H9 (cell line): ENCODE measurements around the gene MED20. TPM values are rescaled to one million over a fixed set of nuclear protein-coding genes. Genes with fewer than 3 reads are reported as not detected.
A peak's percentile ranks its signal among the peaks of the same experiment; 100 is the strongest.

Source experiments
- DNase-seq: peaks from one replicate; pipeline ENCODE4 v3.0.0-alpha.2; 2017
- H2AFZ ChIP-seq: one replicate; pipeline ENCODE4 v1.6.1; 2013; ENCODE audit warnings: mild to moderate bottlenecking, low read length, control low read depth, moderate library complexity
- H2AK5ac ChIP-seq: 2 replicates; pipeline ENCODE4 v1.6.1; 2013; ENCODE audit warnings: low read length, control low read depth, mixed read lengths; ENCODE audit not compliant: insufficient read length
- H2BK120ac ChIP-seq: one replicate; pipeline ENCODE4 v1.6.1; 2013; ENCODE audit warnings: low read depth, mild to moderate bottlenecking, low read length, control low read depth, inconsistent platforms; ENCODE audit not compliant: poor library complexity, severe bottlenecking
- H2BK12ac ChIP-seq: 2 replicates; pipeline ENCODE4 v1.6.1; 2013; ENCODE audit warnings: low read length, control low read depth, mixed read lengths, low read depth; ENCODE audit not compliant: insufficient read length
- H2BK15ac ChIP-seq: 2 replicates; pipeline ENCODE4 v1.6.1; 2013; ENCODE audit warnings: low read depth, low read length, control low read depth
- H2BK20ac ChIP-seq: one replicate; pipeline ENCODE4 v1.6.1; 2013; ENCODE audit warnings: low read depth, mild to moderate bottlenecking, low read length, control low read depth, inconsistent platforms; ENCODE audit not compliant: poor library complexity, severe bottlenecking
- H2BK5ac ChIP-seq: 2 replicates; pipeline ENCODE4 v1.6.1; 2013; ENCODE audit warnings: low read length, control low read depth, mixed read lengths; ENCODE audit not compliant: insufficient read length
- H3K14ac ChIP-seq: 2 replicates; pipeline ENCODE4 v1.6.1; 2013; ENCODE audit warnings: low read length, control low read depth; ENCODE audit not compliant: insufficient read depth
- H3K18ac ChIP-seq: 2 replicates; pipeline ENCODE4 v1.6.1; 2013; ENCODE audit warnings: low read depth, mild to moderate bottlenecking, mixed read lengths, low read length, control low read depth; ENCODE audit not compliant: insufficient read length
- H3K23ac ChIP-seq: 2 replicates; pipeline ENCODE4 v1.6.1; 2013; ENCODE audit warnings: low read length, control low read depth, mixed read lengths, low read depth; ENCODE audit not compliant: insufficient read length
- H3K23me2 ChIP-seq: 2 replicates; pipeline ENCODE4 v1.6.1; 2013; ENCODE audit warnings: low read depth, mild to moderate bottlenecking, mixed read lengths, low read length, control low read depth; ENCODE audit not compliant: insufficient read length, poor library complexity, severe bottlenecking
- H3K27ac ChIP-seq: 2 replicates; pipeline ENCODE4 v1.5.1; 2013; ENCODE audit warnings: low read length, control low read depth, mixed read lengths, low read depth; ENCODE audit not compliant: insufficient read length
- H3K27me3 ChIP-seq: 2 replicates; pipeline ENCODE4 v1.6.1; 2013; ENCODE audit warnings: low read length, control low read depth, inconsistent platforms; ENCODE audit not compliant: insufficient read depth
- H3K4ac ChIP-seq: 2 replicates; pipeline ENCODE4 v1.6.1; 2013; ENCODE audit warnings: low read depth, mild to moderate bottlenecking, control low read depth, inconsistent platforms, low read length, moderate library complexity
- H3K4me1 ChIP-seq: 2 replicates; pipeline ENCODE4 v1.6.1; 2013; ENCODE audit warnings: low read length, control low read depth, inconsistent platforms; ENCODE audit not compliant: insufficient read depth
- H3K4me2 ChIP-seq: 2 replicates; pipeline ENCODE4 v1.6.1; 2013; ENCODE audit warnings: low read length, control low read depth, mixed read lengths; ENCODE audit not compliant: insufficient read length, insufficient read depth
- H3K56ac ChIP-seq: 2 replicates; pipeline ENCODE4 v1.6.1; 2013; ENCODE audit warnings: low read depth, mild to moderate bottlenecking, mixed read lengths, low read length, control low read depth; ENCODE audit not compliant: insufficient read length
- H3K79me1 ChIP-seq: 2 replicates; pipeline ENCODE4 v1.6.1; 2013; ENCODE audit warnings: low read depth, mild to moderate bottlenecking, moderate library complexity, low read length, control low read depth, inconsistent platforms; ENCODE audit not compliant: insufficient read depth, poor library complexity, severe bottlenecking
- H3K79me2 ChIP-seq: 2 replicates; pipeline ENCODE4 v1.6.1; 2013; ENCODE audit warnings: low read length, control low read depth, inconsistent platforms; ENCODE audit not compliant: insufficient read depth
- H3K9ac ChIP-seq: 2 replicates; pipeline ENCODE4 v1.6.1; 2013; ENCODE audit warnings: low read length, control low read depth, mixed read lengths; ENCODE audit not compliant: insufficient read length; ENCODE audit errors: extremely low read depth
- H3K9me3 ChIP-seq: one replicate; pipeline ENCODE4 v1.6.1; 2013; ENCODE audit warnings: low read depth, low read length, inconsistent platforms; ENCODE audit not compliant: control insufficient read depth
- H3T11ph ChIP-seq: one replicate; pipeline ENCODE4 v1.6.1; 2013; ENCODE audit warnings: mild to moderate bottlenecking, low read length, control low read depth, inconsistent platforms
- H4K20me1 ChIP-seq: one replicate; pipeline ENCODE4 v1.6.1; 2013; ENCODE audit not compliant: control insufficient read depth, insufficient read length, insufficient read depth
- H4K5ac ChIP-seq: 2 replicates; pipeline ENCODE4 v1.6.1; 2013; ENCODE audit warnings: low read depth, mild to moderate bottlenecking, mixed read lengths, low read length, control low read depth; ENCODE audit not compliant: insufficient read length
- H4K8ac ChIP-seq: replicated peaks from 2 replicates; pipeline ENCODE4 v1.6.1; 2013; ENCODE audit warnings: low read length, control low read depth, mixed read lengths, low read depth; ENCODE audit not compliant: insufficient read length
- H4K91ac ChIP-seq: 2 replicates; pipeline ENCODE4 v1.6.1; 2013; ENCODE audit warnings: low read depth, mild to moderate bottlenecking, moderate library complexity, mixed read lengths, low read length, control low read depth; ENCODE audit not compliant: insufficient read length
- H3K27ac Mint-ChIP-seq, 3 experiments: 2 replicates in 2 of 3; 3 replicates in 1 of 3; pipeline ENCODE4 v1.8.0; 2020 to 2021; ENCODE audit warnings: mixed read lengths in 3 of 3, mild to moderate bottlenecking in 1 of 3, moderate library complexity in 1 of 3
- H3K27me3 Mint-ChIP-seq: 2 replicates; pipeline ENCODE4 v1.8.0; 2021; ENCODE audit warnings: low read depth, mild to moderate bottlenecking, moderate library complexity, mixed read lengths
- H3K36me3 Mint-ChIP-seq, 3 experiments: 2 replicates in 2 of 3; 3 replicates in 1 of 3; pipeline ENCODE4 v1.8.0; 2020 to 2021; ENCODE audit warnings: low read depth in 3 of 3, mixed read lengths in 3 of 3; ENCODE audit not compliant: insufficient read depth in 1 of 3
- H3K4me1 Mint-ChIP-seq, 2 experiments: 2 replicates each; pipeline ENCODE4 v1.8.0; 2020; ENCODE audit warnings: mixed read lengths in 2 of 2
- H3K4me3 Mint-ChIP-seq, 2 experiments: 2 replicates in 1 of 2; 3 replicates in 1 of 2; pipeline ENCODE4 v1.8.0; 2020 to 2021; ENCODE audit warnings: mild to moderate bottlenecking in 2 of 2, mixed read lengths in 2 of 2, moderate library complexity in 1 of 2
- H3K9me3 Mint-ChIP-seq, 2 experiments: 2 replicates in 1 of 2; 3 replicates in 1 of 2; pipeline ENCODE4 v1.8.0; 2020; ENCODE audit warnings: mild to moderate bottlenecking in 2 of 2, mixed read lengths in 2 of 2, moderate library complexity in 1 of 2
- CTCF ChIP-seq: fragments of 200-600 bp; sonication (generic); conservative IDR thresholded peaks from 3 replicates; pipeline ENCODE4 v1.8.0; 2021; ENCODE audit warnings: antibody characterized with exemption, mild to moderate bottlenecking
- WGBS: extraction: QIAGEN DNeasy Blood & Tissue Kit; methylation state at CpG from one replicate; pipeline ENCODE4 v1.1.7; 2013; ENCODE audit warnings: missing lambda C conversion rate, low lambda C conversion rate, mixed read lengths; ENCODE audit not compliant: insufficient read length; ENCODE audit errors: extremely low coverage; 5-methylcytosine and 5-hydroxymethylcytosine counted together
- total RNA-seq: library from RNA; stranded (reverse); gene quantifications from 2 replicates; pipeline ENCODE4 v1.2.1, GENCODE V29; 2021

Gene MED20
- total RNA-seq, 1 experiment from 2014 or later = 28.9 TPM

- H4K91ac ChIP-seq = peak overlapping the region; percentile 4
- TF ChIP-seq CTCF = no peak
- H2BK120ac ChIP-seq = peak overlapping the region; percentile 91
- no peak overlapping the region for H4K5ac ChIP-seq
- H3K27ac ChIP-seq = no peak overlapping the region
- WGBS = no CpG with 5 or more reads among the region's 20 CpGs
- H3K9ac ChIP-seq = peak overlapping the region; percentile 97
- peak overlapping the region; percentile 90 for H3K4me2 ChIP-seq
- H2AFZ ChIP-seq = no peak overlapping the region
- H3T11ph ChIP-seq = no peak overlapping the region
- H2BK12ac ChIP-seq = no peak overlapping the region
- no peaks in the 10 kb centered on the region for H3K4me1 ChIP-seq
- peak overlapping the region; percentile 39; the same call in 1 of the 2 replicates for H3K4ac ChIP-seq
- no peak overlapping the region for H4K8ac ChIP-seq
- Mint-ChIP-seq H3K27me3 (no peaks in the 10 kb centered on the region), H3K4me1 (peaks cover 21 to 31% of the 10 kb centered on the region in 2 experiments), H3K9me3 (no peaks in the 10 kb centered on the region; a peak in 1 of 5 replicates), H3K27ac (peak overlapping the region; percentile 100; a peak in 6 of 7 replicates), H3K36me3 (peaks cover 21 to 41% (median 32%) of the 10 kb centered on the region in 3 experiments; a peak in 6 of 7 replicates), H3K4me3 (peak overlapping the region; percentile 97 to 100)
- no peaks in the 10 kb centered on the region for H4K20me1 ChIP-seq
- H2BK15ac ChIP-seq = no peak overlapping the region
- peak overlapping the region; percentile 92 for H3K18ac ChIP-seq
- peaks cover 9% of the 10 kb centered on the region for H3K79me1 ChIP-seq
- H2BK5ac ChIP-seq = no peak overlapping the region
- H3K56ac ChIP-seq = no peak overlapping the region
- no peak for DNase-seq
- H2AK5ac ChIP-seq = no peak overlapping the region
- no peaks in the 10 kb centered on the region for H3K9me3 ChIP-seq
- peaks cover 11% of the 10 kb centered on the region for H3K23me2 ChIP-seq
- no peak overlapping the region for H3K23ac ChIP-seq
- no peak overlapping the region for H2BK20ac ChIP-seq
- no peaks in the 10 kb centered on the region for H3K27me3 ChIP-seq
- H3K14ac ChIP-seq = peak overlapping the region; percentile 96
- H3K79me2 ChIP-seq = peaks cover 38% of the 10 kb centered on the region; the same call in 1 of the 2 replicates
Measured at GRCh38 chr6:41921712-41921998, 716 bp upstream of the MED20 start.
